Fibroblast of pulmonary artery (primary cell): Measurements from ENCODE around the gene AFAP1L2.

Source experiments
- DNase-seq: peaks from one replicate; pipeline ENCODE4 v3.0.0-alpha.2; 2010; ENCODE audit warnings: low read depth
- H3K4me3 ChIP-seq: replicated peaks from 2 replicates; pipeline ENCODE4 v1.5.1; 2011; ENCODE audit warnings: low read depth, mild to moderate bottlenecking, control low read depth, low read length, moderate library complexity
- CTCF ChIP-seq: IDR thresholded peaks from 2 replicates; pipeline ENCODE4 v1.5.1; 2011; ENCODE audit warnings: mild to moderate bottlenecking, control low read depth, low read length, inconsistent platforms; ENCODE audit errors: missing control alignments

Gene AFAP1L2

GRCh38 chr10:114285961-114286441 is 118.3 kb downstream of the AFAP1L2 start:
- DNase-seq = no peak
- no peak overlapping the region for H3K4me3 ChIP-seq
- TF ChIP-seq CTCF = no peak

GRCh38 chr10:114284346-114285071 is 119.8 kb downstream of the AFAP1L2 start:
- no peak for DNase-seq
- no peak for TF ChIP-seq CTCF
- H3K4me3 ChIP-seq = no peak overlapping the region

- TF ChIP-seq CTCF = no peak
- DNase-seq = no peak
These were observed 120.6 kb downstream of the AFAP1L2 start for GRCh38 chr10:114283535-114284234.

GRCh38 chr10:114283091-114283490 is 121.2 kb downstream of the AFAP1L2 start:
- DNase-seq = no peak
- H3K4me3 ChIP-seq = no peak overlapping the region
- TF ChIP-seq CTCF = no peak

More at GRCh38 chr10:114283535-114284234, 120.6 kb downstream of the AFAP1L2 start:
- no peak overlapping the region for H3K4me3 ChIP-seq

GRCh38 chr10:114282526-114282925 is 121.8 kb downstream of the AFAP1L2 start:
- no peak for TF ChIP-seq CTCF
- no peak for DNase-seq
- no peak overlapping the region for H3K4me3 ChIP-seq

- DNase-seq = no peak
- no peak overlapping the region for H3K4me3 ChIP-seq
- TF ChIP-seq CTCF = no peak
These were observed 122.8 kb downstream of the AFAP1L2 start for GRCh38 chr10:114281461-114281860.
